ENCODE results near the gene MCEE. TPM values are rescaled to one million over a fixed set of nuclear protein-coding genes. Genes with fewer than 3 reads are reported as not detected.

The MCEE gene
- total and polyA plus RNA-seq, 2 of the 4 experiments (the other 2 are of a cell fraction), result 11.1 to 15.0 TPM

DNA sequence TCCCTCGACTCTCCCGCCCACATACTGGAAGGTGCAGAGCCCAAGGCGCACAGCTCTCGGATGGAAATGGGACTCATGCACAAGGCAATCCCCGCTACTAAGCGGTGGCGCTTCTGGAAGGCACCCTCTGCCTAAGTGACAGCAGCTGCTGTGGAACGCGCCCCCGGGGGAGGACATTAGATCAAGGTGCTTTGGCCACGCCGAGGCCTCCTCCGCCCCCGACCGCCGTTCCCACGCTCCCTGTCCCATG, 202 bp downstream of the MCEE start:
- Histone ChIP-seq H3K56ac (ENCODE audit: extremely low read depth, insufficient read depth, low read length) (peak overlapping the region; percentile 90), H4K20me1 (ENCODE audit: insufficient read depth, low read length) (peaks cover 6% of the 10 kb centered on the region; the same call in 1 of the 2 replicates), H3K36me3 (ENCODE audit: control insufficient read depth, insufficient read depth, low read length) (peaks cover 4% of the 10 kb centered on the region), H4K5ac (ENCODE audit: low read depth, low read length) (peak overlapping the region; percentile 97), H3K4me2 (ENCODE audit: low read depth, low read length) (peak overlapping the region; percentile 63), H3K9me3 (ENCODE audit: control insufficient read depth, insufficient read depth, low read length) (no peaks in the 10 kb centered on the region), H3K27me3 (ENCODE audit: control insufficient read depth, insufficient read depth, low read length) (no peaks in the 10 kb centered on the region), H3K4ac (ENCODE audit: low read depth, low read length) (peak overlapping the region; percentile 93), H3K23ac (ENCODE audit: low read depth, low read length) (peak overlapping the region; percentile 83), H3K9me1 (ENCODE audit: insufficient read depth, low read length) (peaks cover 4% of the 10 kb centered on the region; the same call in 1 of the 2 replicates), H3K9ac (ENCODE audit: low read depth, low read length) (peak overlapping the region; percentile 100), H2AK9ac (replicated peaks; ENCODE audit: low read depth, low read length, poor library complexity) (peak overlapping the region; percentile 95), H3K4me1 (ENCODE audit: control insufficient read depth, insufficient read depth, low read length) (peaks cover 3% of the 10 kb centered on the region; the same call in 1 of the 2 replicates), H4K91ac (ENCODE audit: insufficient read depth, low read depth, low read length) (peak overlapping the region; percentile 81), H2AFZ (replicated peaks; ENCODE audit: low read length, poor library complexity) (peak overlapping the region; percentile 96), H2BK5ac (ENCODE audit: low read depth, low read length, poor library complexity, severe bottlenecking) (peak overlapping the region; percentile 93), H2BK120ac (ENCODE audit: low read depth, low read length) (peak overlapping the region; percentile 67), H2BK15ac (ENCODE audit: low read depth, low read length) (peak overlapping the region; percentile 35; the same call in 1 of the 3 replicates), H3K79me1 (ENCODE audit: low read depth in 1 of 2, low read length in 2 of 2) (peaks cover 4 to 27% of the 10 kb centered on the region in 2 experiments; a peak in 3 of 4 replicates), H3K14ac (replicated peaks; ENCODE audit: low read depth, low read length) (peak overlapping the region; percentile 90), H2BK20ac (ENCODE audit: low read depth, low read length) (peak overlapping the region; percentile 2; the same call in 1 of the 2 replicates), H2AK5ac (ENCODE audit: low read depth, low read length) (peak overlapping the region; percentile 73), H3K27ac (ENCODE audit: insufficient read depth, low read length) (peak overlapping the region; percentile 84), H4K8ac (ENCODE audit: low read depth in 2 of 2, low read length in 2 of 2) (peak overlapping the region; percentile 81 to 96), H3K18ac (ENCODE audit: low read depth, low read length) (peak overlapping the region; percentile 92), H3K4me3 (ENCODE audit: insufficient read depth, low read depth, low read length) (peak overlapping the region; percentile 78)
- intact Hi-C loops (cut with micrococcal nuclease) (loop anchor here (1.0 to 10.0 kb wide), 5 partner anchors 30 to 1447 kb away; partner anchors contain the start of genes NAGK and ZNF638), in situ Hi-C loops (cut with MboI; ENCODE audit: low sequenced_read_pairs) (no loop called here), dilution Hi-C loops (cut with HindIII; ENCODE audit: low sequenced_read_pairs, unreplicated experiment) (no loop called here)
- no peak for TF ChIP-seq SMC3 (IDR thresholded peaks at IDR 0.05; ENCODE audit: low read depth, low read length)
- TF ChIP-seq POLR2A (IDR thresholded peaks at IDR 0.05; ENCODE audit: low read depth, low read length), result no peak
- peak; percentile 76; the same call in 1 of the 2 replicates for TF ChIP-seq MXI1 (IDR thresholded peaks at IDR 0.05; ENCODE audit: borderline replicate concordance, low read depth, low read length)
- 0% methylated on average over 9 of the region's 17 CpGs; no CpG with 5 or more reads in 1 of the 2 experiments for WGBS, 2 experiments (ENCODE audit: extremely low coverage in 2 of 2, insufficient read length in 1 of 2)
- ChIA-PET POLR2A (ENCODE audit: unreplicated experiment) (no interaction called here), CTCF (no interaction called here)
- DNase-seq (no peak), ATAC-seq (ENCODE audit: low read depth) (peak; percentile 60)
- BruUV-seq (replicated peaks), result no TSS peak

Measured in IMR-90 (cell line).